A673 (cell line): ENCODE results near the gene RNF213. TPM values are rescaled to one million over a fixed set of nuclear protein-coding genes. Genes with fewer than 3 reads are reported as not detected.

Experiments
- BruUV-seq: library from RNA; stranded (reverse); fragments of 400-500 nt; replicated peaks from 2 replicates; lab custom pipeline; 2021; lab: Mats Ljungman, UMichigan
- CTCF ChIA-PET: fragments of 300-600 bp; sonication (Branson Sonifier 250); formaldehyde crosslinking; loops from one replicate; lab custom pipeline; 2022; ENCODE audit warnings: antibody characterized with exemption; lab: Charles Lee
- POLR2A ChIA-PET: fragments of 300-600 bp; sonication (Branson Sonifier 250); formaldehyde crosslinking; loops from one replicate; lab custom pipeline; 2022; ENCODE audit warnings: antibody characterized with exemption; ENCODE audit not compliant: low non-redundant PET; lab: Charles Lee
- DNase-seq: peaks from one replicate; pipeline ENCODE4 v3.0.0-alpha.2; 2015; ENCODE audit warnings: low spot score
- H3K27ac ChIP-seq: fragments of 200-600 bp; sonication (generic); 2 replicates; pipeline ENCODE4 v1.5.1; 2016; ENCODE audit warnings: mixed run types, low read depth, mild to moderate bottlenecking, mixed read lengths, antibody characterized with exemption, low read length; ENCODE audit not compliant: poor library complexity, severe bottlenecking
- H3K27me3 ChIP-seq: fragments of 200-600 bp; sonication (generic); replicated peaks from 2 replicates; pipeline ENCODE4 v1.6.1; 2017; ENCODE audit warnings: mixed run types, low read depth, mild to moderate bottlenecking, mixed read lengths, antibody characterized with exemption, low read length; ENCODE audit not compliant: insufficient read depth, poor library complexity
- H3K36me3 ChIP-seq: fragments of 200-600 bp; sonication (generic); 2 replicates; pipeline ENCODE4 v1.6.1; 2016; ENCODE audit warnings: mixed run types, mild to moderate bottlenecking, mixed read lengths, antibody characterized with exemption, low read length; ENCODE audit not compliant: insufficient read depth, poor library complexity, severe bottlenecking
- H3K4me1 ChIP-seq: fragments of 200-600 bp; sonication (generic); 2 replicates; pipeline ENCODE4 v1.6.1; 2017; ENCODE audit warnings: mixed run types, mild to moderate bottlenecking, mixed read lengths, antibody characterized with exemption, low read length; ENCODE audit not compliant: insufficient read depth, poor library complexity, severe bottlenecking
- H3K4me3 ChIP-seq: fragments of 200-600 bp; sonication (generic); 2 replicates; pipeline ENCODE4 v1.5.1; 2016; ENCODE audit warnings: low read depth, mixed run types, mild to moderate bottlenecking, mixed read lengths, low read length; ENCODE audit not compliant: poor library complexity, severe bottlenecking
- H3K9me3 ChIP-seq: fragments of 200-600 bp; sonication (generic); 2 replicates; pipeline ENCODE4 v1.6.1; 2016; ENCODE audit warnings: mixed run types, low read depth, mild to moderate bottlenecking, mixed read lengths, antibody characterized with exemption, low read length; ENCODE audit not compliant: poor library complexity, severe bottlenecking
- EZH2 ChIP-seq: fragments of 200-600 bp; sonication (generic); IDR thresholded peaks from 2 replicates; pipeline ENCODE4 v1.6.1; 2017; ENCODE audit warnings: borderline replicate concordance, low read depth, mild to moderate bottlenecking, mixed read lengths, antibody characterized with exemption, low read length; ENCODE audit not compliant: poor library complexity, severe bottlenecking
- intact Hi-C: fragments of 100-400 bp; cut with micrococcal nuclease; formaldehyde crosslinking; loops from one replicate; pipeline ENCODE4 v1.10.0; 2022; ENCODE audit not compliant: unreplicated experiment
- total RNA-seq: library from RNA; stranded (reverse); gene quantifications from 2 replicates; pipeline ENCODE4 v1.2.3, GENCODE V29; 2021
- TF ChIP-seq, protein P1 (sequence below): fragments of 300-800, 200-600 bp; sonication (generic); conservative IDR thresholded peaks from 2 replicates; pipeline ENCODE4 v1.5.1; 2017; ENCODE audit warnings: low read depth, mild to moderate bottlenecking, antibody characterized with exemption, low read length, moderate library complexity, mixed read lengths

The RNF213 gene
- total RNA-seq, 1 experiment from 2014 or later, result 78.0 TPM

GRCh38 chr17:80377798-80378197 lies 117.1 kb downstream of the RNF213 start:
- no TSS peak for BruUV-seq
- DNase-seq, result no peak
- intact Hi-C loops, result no loop called here
- H3K36me3 ChIP-seq, result peaks cover 67% of the 10 kb centered on the region
- ChIA-PET POLR2A (no interaction called here), CTCF (no interaction called here)
- TF ChIP-seq, protein P1, sequence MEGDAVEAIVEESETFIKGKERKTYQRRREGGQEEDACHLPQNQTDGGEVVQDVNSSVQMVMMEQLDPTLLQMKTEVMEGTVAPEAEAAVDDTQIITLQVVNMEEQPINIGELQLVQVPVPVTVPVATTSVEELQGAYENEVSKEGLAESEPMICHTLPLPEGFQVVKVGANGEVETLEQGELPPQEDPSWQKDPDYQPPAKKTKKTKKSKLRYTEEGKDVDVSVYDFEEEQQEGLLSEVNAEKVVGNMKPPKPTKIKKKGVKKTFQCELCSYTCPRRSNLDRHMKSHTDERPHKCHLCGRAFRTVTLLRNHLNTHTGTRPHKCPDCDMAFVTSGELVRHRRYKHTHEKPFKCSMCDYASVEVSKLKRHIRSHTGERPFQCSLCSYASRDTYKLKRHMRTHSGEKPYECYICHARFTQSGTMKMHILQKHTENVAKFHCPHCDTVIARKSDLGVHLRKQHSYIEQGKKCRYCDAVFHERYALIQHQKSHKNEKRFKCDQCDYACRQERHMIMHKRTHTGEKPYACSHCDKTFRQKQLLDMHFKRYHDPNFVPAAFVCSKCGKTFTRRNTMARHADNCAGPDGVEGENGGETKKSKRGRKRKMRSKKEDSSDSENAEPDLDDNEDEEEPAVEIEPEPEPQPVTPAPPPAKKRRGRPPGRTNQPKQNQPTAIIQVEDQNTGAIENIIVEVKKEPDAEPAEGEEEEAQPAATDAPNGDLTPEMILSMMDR, result no peak
- TF ChIP-seq EZH2, result no peak
- no peaks in the 10 kb centered on the region for H3K27me3 ChIP-seq
- no peak overlapping the region for H3K27ac ChIP-seq
- H3K9me3 ChIP-seq, result no peaks in the 10 kb centered on the region
- H3K4me3 ChIP-seq, result no peak overlapping the region
- no peaks in the 10 kb centered on the region for H3K4me1 ChIP-seq

GRCh38 chr17:80379348-80379747 lies 118.7 kb downstream of the RNF213 start:
- intact Hi-C loops, result no loop called here
- DNase-seq, result no peak
- Histone ChIP-seq H3K9me3 (no peaks in the 10 kb centered on the region), H3K27ac (no peak overlapping the region), H3K4me3 (no peak overlapping the region), H3K36me3 (peaks cover 75% of the 10 kb centered on the region), H3K27me3 (no peaks in the 10 kb centered on the region), H3K4me1 (no peaks in the 10 kb centered on the region)
- ChIA-PET CTCF (no interaction called here), POLR2A (no interaction called here)
- BruUV-seq, result no TSS peak
- TF ChIP-seq, protein P1, result no peak
- no peak for TF ChIP-seq EZH2

- ChIA-PET POLR2A (no interaction called here), CTCF (no interaction called here)
- Histone ChIP-seq H3K27ac (no peak overlapping the region), H3K4me3 (no peak overlapping the region), H3K9me3 (no peaks in the 10 kb centered on the region), H3K4me1 (no peaks in the 10 kb centered on the region), H3K27me3 (no peaks in the 10 kb centered on the region), H3K36me3 (peaks cover 75% of the 10 kb centered on the region)
- intact Hi-C loops, result no loop called here
- no TSS peak for BruUV-seq
- TF ChIP-seq, protein P1, result no peak
- TF ChIP-seq EZH2, result no peak
- no peak for DNase-seq
These were observed 119.4 kb downstream of the RNF213 start for GRCh38 chr17:80380068-80380467.
